ENCODE results near the gene GBGT1. TPM values are rescaled to one million over a fixed set of nuclear protein-coding genes. Genes with fewer than 3 reads are reported as not detected.

The GBGT1 gene
- total and polyA plus RNA-seq, 2 donors (not counting 3 experiments of a cell fraction or from before 2014, with no cell fraction given) = 35.6 to 56.3 TPM

DNA sequence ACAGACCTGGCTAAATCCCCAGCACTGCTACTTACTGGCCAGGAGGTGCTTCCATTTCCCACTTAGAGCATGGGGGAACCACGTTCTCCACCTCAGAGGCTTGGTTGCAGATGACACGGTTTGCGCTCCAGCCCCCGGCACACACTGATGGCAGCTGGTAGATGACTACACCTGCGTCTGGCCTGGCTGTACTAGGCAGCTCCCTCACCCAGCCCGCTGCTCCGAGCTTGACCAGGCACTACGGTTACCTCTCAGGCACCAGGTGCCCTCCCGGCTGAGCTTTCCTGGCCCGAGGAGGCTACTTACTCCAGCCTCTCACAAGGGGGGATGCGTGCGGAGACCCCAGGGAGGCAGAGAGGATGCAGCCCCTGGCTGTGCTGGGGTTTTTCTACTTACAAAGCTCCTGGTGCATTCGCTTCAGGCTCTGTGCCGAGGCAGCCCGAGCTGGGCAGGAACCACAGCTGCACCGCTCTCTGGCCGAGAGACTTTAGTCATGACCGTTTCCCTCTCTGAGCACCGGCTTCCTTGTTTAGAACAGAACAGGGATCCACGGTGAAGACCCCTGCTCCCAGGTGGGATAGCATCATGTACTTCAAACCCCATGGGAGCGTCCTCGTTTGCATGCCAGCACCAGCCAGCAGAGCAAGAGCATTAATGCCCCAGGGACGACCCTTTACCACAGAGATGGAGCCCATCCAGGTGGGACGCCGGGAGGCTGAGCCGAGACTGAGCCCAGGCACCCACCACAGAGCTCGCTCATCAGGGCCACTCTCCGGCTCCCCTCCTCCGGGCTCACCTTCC is 7.6 kb upstream of the GBGT1 start:
- Histone ChIP-seq H3K27ac (ENCODE audit: insufficient read depth, low read depth, low read length) (no peak overlapping the region), H3K9me3 (replicated peaks; ENCODE audit: control insufficient read depth, insufficient read depth, low read length) (no peaks in the 10 kb centered on the region), H3K27me3 (ENCODE audit: control insufficient read depth in 2 of 2, insufficient read depth in 2 of 2, low read length in 2 of 2) (peaks cover 9 to 13% of the 10 kb centered on the region in 2 experiments), H3K79me2 (ENCODE audit: control insufficient read depth, insufficient read depth, low read length) (no peaks in the 10 kb centered on the region), H2AFZ (ENCODE audit: low read depth, low read length) (no peak overlapping the region), H3K36me3 (ENCODE audit: control insufficient read depth in 2 of 2, extremely low read depth in 1 of 2, insufficient read depth in 2 of 2, low read length in 2 of 2) (no peaks in the 10 kb centered on the region), H3K4me2 (ENCODE audit: insufficient read depth, low read length) (no peak overlapping the region), H4K20me1 (replicated peaks; ENCODE audit: control insufficient read depth, extremely low read depth, insufficient read depth, low read length) (no peaks in the 10 kb centered on the region), H3K4me3 (replicated peaks in 1 of 3; ENCODE audit: insufficient read depth in 1 of 3, low read depth in 1 of 3, low read length in 3 of 3) (no peak overlapping the region), H3K4me1 (ENCODE audit: control insufficient read depth, extremely low read depth, insufficient read depth, low read length) (no peaks in the 10 kb centered on the region), H3K9me1 (replicated peaks; ENCODE audit: control insufficient read depth, extremely low read depth, insufficient read depth, low read length) (no peaks in the 10 kb centered on the region), H3K9ac (replicated peaks; ENCODE audit: extremely low read depth, insufficient read depth, low read length) (no peak overlapping the region)
- CTCF ChIA-PET = interaction anchor here (1.0 to 2.9 kb wide), 2 partner anchors 13 to 15 kb away, joined by 3 to 9 read pairs; no protein-coding TSS in a partner anchor
- dilution Hi-C loops (cut with MboI; ENCODE audit: extremely low pct_ligation_motif_present, low sequenced_read_pairs) (no loop called here), intact Hi-C loops (cut with micrococcal nuclease) (no loop called here)
- TF ChIP-seq MYC (IDR thresholded peaks at IDR 0.05; ENCODE audit: low read depth, low read length) (no peak), EZH2 (IDR thresholded peaks at IDR 0.05; ENCODE audit: borderline replicate concordance, low read depth, low read length, severe bottlenecking) (no peak), GATA2 (IDR thresholded peaks at IDR 0.05; ENCODE audit: insufficient read depth, insufficient read length, low read depth, low read length) (no peak), JUN (IDR thresholded peaks at IDR 0.05; ENCODE audit: borderline replicate concordance, insufficient read depth, insufficient read length, low read depth) (no peak), POLR2AphosphoS5 (IDR thresholded peaks at IDR 0.05; ENCODE audit: insufficient read depth, low read depth, low read length) (no peak), CTCF (IDR thresholded peaks at IDR 0.05; ENCODE audit: extremely low read depth in 1 of 2, insufficient read depth in 1 of 2, low read depth in 1 of 2, low read length in 2 of 2) (no peak), POLR2A (IDR thresholded peaks at IDR 0.05; ENCODE audit: low read depth, low read length) (no peak)
- POLR2A ChIA-PET = no interaction called here
- no peak for FAIRE-seq
- BruUV-seq (replicated peaks) = no TSS peak
- no peak for DNase-seq (ENCODE audit: low read depth, low spot score)

Measured in endothelial cell of umbilical vein (primary cell).